GM12892 (cell line): Measurements from ENCODE around the gene RASD1.

ENCODE experiments used
- POLR2A ChIP-seq: IDR thresholded peaks from 2 replicates; pipeline ENCODE4 v1.6.1; 2011; ENCODE audit warnings: low read depth, low read length, control low read depth
- POLR2AphosphoS5 ChIP-seq: IDR thresholded peaks from 2 replicates; pipeline ENCODE4 v1.6.1; 2011; ENCODE audit warnings: low read depth, low read length, control low read depth
- TAF1 ChIP-seq: IDR thresholded peaks from 2 replicates; pipeline ENCODE4 v1.6.1; 2011; ENCODE audit warnings: low read depth, mild to moderate bottlenecking, control low read depth, low read length, borderline replicate concordance

DNA sequence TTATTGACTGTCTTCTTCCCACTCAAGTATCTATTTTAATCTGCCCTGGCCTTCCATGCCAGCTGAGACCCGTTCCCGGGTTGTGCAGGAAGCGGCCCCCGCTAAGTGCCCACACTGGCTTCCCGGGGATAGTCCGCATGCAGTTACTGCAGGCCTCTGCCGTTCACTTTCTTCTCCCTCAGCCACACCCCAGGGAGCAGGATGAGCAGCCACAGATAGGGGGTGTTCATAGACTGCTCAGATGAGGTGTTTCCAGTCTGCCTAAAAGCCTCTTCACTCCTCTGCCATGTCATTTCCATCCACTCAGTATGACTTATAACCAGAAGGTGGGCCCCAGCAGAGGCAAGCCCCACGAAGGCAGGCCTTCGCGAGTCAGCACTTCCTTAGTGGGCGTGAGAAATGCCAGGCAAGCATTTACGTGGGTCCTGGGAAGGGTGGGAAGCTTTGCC, 11.7 kb downstream of the RASD1 start:
- TF ChIP-seq POLR2AphosphoS5 (no peak), POLR2A (no peak), TAF1 (no peak)
